ENCODE data around the gene CACNB4.

Gene CACNB4

GRCh38 chr2:152088006-152088405, 10.8 kb downstream of the CACNB4 start:
- DNase-seq (ENCODE audit: low spot score) = no peak

GRCh38 chr2:152086231-152086630, 12.6 kb downstream of the CACNB4 start:
- DNase-seq (ENCODE audit: low spot score) = no peak

DNA sequence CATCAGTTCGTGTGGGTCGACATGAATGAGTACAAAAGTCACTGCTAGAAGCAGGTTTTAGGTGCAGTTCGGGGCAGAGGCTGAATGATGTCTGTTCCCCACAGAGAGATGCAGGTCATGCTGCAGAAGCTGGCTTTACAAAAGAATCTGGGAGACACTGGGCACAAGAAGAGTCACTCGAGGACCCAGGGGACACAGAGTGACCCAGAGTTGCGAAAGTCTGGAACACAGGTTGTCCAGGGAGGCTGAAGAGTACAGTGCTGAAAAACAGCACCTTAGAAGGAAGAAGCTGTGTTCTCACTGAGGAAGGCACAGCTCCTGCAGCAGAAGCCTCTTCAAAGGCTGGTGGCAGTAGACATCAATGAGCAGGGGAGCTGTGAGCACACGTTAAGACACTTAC, 14.8 kb downstream of the CACNB4 start:
- DNase-seq (ENCODE audit: low spot score) = no peak

DNA sequence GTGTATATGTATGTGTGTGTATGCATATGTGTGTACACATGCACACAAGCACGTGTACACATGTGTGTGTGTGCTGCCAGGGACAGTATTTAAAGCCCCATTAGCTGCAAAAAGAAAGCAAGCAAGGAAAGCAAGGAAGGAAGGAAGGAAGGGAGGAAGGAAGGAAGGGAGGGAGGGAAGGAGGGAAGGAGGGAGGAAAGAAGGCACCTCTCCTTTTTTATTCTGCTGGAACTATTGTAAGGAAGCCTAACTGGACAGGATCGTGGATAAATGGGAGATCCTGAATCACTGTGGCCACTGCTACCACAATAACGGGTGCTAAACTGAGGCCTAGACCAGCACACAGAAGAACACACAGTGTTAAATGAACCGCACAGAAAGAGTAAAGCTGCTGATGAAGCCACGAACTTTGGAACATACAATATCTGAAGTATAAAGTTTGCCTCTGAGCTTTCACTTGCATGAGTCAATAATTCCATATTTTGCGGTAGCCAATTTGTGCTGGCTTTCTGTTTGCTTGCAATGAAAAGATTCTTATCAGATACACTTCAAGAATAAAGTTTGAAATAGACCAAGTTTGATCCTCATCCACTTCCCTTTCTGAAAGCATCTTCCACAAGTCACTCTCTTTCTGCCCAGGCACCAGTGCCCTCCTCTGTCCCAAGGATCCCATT, 15.5 kb downstream of the CACNB4 start:
- DNase-seq (ENCODE audit: low spot score) = no peak

DNA sequence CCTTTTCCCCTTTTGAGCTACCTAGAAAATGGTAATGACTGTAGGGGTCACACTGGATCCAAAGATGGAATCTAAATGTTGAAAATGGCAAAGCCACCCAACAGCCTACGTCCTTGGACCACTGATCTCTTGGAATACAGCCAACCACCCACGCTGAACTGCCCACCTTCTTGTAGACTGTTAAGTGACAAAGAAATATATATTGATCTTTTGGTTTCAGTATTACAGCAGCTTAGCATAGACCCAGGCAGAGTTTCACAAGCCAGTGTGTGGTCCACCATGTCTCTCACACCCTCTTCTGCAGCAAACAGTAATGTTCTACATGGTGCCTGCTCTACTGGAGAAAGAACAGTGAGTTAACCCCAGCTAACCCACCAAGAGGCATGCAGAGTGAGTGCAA, 20.2 kb downstream of the CACNB4 start:
- no peak for DNase-seq (ENCODE audit: low spot score)

GRCh38 chr2:152078023-152078422, 20.8 kb downstream of the CACNB4 start:
- DNase-seq (ENCODE audit: low spot score) = no peak

DNA sequence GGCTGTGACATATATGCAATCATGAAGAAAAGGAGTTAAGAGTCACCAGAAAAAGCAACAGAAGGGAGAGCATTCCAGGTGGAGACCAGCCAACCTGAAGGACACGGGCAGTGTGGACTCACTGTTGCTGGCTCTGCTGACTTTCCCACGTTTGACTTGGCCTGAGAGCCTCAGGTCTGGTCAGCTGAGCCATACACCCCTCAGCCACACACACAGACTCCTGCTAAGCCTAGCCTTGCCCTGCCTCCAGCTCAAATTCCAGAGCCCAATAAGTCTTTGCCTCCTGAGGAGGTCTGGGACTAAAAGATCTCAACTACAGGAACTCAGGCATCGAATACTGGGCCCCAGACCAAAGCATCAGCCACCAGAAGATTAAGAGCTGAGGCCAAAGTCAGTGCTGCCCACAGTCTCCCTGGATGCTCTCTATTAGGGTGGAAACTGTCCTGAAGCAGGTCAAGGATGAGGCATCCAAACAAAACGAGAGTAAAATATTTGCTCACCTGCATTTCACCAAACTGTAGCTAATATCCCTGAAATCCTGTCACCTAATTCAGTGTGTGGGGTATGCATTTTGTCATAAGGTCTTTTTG, 23.3 kb downstream of the CACNB4 start:
- no peak for DNase-seq (ENCODE audit: low spot score)

- no peak for DNase-seq (ENCODE audit: low spot score)
Measured at GRCh38 chr2:152072011-152072410, 26.8 kb downstream of the CACNB4 start.

- DNase-seq (ENCODE audit: low spot score) = no peak
Measured at GRCh38 chr2:152071518-152071917, 27.3 kb downstream of the CACNB4 start.

DNA sequence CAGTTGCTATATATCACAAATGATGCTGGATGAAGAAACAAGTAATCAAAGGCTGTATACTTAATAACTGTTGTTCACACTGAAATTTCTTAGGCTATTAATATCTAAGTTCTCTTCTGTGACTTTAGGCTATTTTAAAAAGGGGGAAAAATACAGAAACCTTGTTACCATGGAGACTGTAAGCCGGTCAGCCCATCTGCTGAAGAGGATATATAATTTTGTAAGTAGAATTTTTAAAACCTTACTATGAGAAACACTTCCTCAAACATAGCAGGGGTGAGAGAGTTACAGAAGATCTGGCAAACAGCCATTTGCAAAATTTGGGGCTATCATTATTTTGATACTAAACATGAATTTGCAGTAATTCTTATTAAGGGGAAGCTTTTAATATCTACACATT, 27.8 kb downstream of the CACNB4 start:
- no peak for DNase-seq (ENCODE audit: low spot score)

DNA sequence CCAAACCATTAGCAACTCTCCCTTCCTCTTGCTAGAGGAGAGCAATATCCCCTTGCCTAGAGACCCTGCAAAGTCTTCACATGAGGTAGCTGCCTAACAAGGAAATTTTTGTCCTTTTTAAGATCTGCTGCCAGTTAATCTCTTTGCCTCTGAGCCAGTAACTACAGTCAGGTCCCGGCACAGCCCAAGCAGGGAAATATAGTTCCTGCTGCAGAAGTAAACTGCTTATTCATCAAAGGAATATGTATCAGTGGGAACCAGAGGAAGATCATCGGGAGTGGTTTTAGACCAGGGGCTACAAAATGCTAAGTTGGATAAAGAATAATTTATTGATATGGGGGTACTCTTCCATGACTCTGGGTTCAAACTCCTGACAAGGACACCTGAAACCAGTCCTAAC, 30.6 kb downstream of the CACNB4 start:
- DNase-seq (ENCODE audit: low spot score) = no peak

DNA sequence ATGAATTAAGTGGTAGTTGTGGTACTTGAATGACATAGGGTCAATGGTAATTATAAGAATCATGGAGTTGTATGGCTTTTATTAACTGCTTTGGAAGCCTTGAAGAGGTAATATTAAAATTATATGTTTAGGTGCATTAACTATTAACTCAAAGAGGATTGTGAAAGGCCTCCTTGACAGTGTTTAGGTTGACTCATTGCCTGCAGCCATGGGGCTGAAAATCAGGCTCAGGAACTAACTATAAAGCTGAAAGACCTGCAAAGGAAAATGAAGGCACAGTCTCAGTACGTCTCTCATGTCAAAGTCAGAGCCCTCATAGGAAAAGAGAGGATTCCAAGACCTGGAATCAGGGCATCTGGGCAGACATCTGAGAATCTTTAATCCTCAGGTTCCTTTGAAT, 31.0 kb downstream of the CACNB4 start:
- DNase-seq (ENCODE audit: low spot score) = no peak

GRCh38 chr2:152065945-152066344, 32.9 kb downstream of the CACNB4 start:
- no peak for DNase-seq (ENCODE audit: low spot score)

- DNase-seq (ENCODE audit: low spot score) = no peak
Measured at GRCh38 chr2:152064001-152064400, 34.8 kb downstream of the CACNB4 start.

DNA sequence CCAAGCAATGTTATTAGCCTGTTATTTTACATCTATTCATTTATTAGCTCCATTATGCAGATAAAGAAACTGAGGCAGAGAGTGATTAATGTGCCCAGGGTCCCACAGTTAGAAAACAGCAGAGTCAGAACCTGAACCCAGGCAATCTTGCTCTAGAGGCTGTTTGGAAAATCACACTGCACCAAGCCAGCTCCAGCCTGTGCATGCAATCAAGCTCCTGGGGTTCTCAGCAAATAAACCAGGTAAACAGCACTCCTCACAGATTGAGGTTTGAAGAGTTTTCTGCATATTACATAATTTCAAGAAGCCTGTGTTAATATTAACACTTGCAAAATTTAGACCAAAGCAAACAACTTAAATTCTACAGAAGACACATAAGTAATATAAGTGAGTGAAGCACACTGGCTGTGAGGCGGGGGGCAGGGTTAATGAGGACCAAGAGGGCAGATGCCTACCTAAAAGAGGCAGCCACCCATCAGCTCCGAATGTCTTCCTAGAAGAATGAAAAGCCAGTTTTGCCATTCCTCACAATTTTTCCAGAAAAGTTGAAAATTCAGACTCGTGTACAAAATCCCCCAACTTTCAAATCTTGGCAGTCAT, 35.4 kb downstream of the CACNB4 start:
- no peak for DNase-seq (ENCODE audit: low spot score)

DNA sequence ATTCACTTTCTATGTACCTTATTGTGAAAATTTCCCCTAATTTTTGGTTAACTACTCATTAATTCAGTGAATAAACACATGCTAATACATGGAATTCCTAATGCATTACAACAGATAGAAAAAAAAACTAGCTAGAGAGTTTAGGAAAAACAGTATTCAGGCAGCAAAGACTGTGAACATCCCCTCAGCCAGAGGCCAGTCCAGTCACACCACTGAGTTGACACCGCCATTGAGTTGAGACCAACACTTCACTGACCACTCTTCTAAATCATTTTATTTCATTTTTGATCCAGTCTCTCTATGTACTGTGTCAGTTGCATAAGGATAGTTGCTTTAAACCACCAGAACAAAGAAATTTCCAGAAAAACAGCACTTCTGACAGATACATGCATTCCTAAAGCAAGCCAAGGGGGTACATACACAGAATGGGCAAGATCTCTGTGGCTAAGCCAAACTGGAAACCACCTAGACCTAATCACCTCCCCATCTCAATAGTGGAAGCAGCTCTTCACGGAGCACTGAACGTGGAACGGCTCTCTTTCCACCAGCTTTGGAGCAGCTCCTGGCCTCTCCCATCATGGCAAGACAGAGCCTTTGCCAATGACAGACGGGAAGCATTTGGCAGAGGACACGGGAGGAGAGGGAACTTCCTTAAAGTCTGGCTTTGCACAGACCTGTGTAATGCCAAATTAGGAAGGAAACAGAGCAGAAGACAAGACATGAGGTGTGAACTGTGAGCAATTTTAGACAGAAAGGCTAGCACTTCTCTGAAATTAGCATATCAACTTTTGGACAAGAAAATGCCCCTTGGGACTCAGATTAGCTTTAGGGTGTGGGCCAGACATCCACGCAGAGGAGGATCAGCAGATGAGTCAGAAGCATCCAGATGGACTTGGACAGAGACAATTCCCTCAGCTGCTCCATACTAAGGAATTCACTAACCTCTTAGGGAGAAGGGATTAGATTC, 36.4 kb downstream of the CACNB4 start:
- DNase-seq (ENCODE audit: low spot score) = no peak

DNA sequence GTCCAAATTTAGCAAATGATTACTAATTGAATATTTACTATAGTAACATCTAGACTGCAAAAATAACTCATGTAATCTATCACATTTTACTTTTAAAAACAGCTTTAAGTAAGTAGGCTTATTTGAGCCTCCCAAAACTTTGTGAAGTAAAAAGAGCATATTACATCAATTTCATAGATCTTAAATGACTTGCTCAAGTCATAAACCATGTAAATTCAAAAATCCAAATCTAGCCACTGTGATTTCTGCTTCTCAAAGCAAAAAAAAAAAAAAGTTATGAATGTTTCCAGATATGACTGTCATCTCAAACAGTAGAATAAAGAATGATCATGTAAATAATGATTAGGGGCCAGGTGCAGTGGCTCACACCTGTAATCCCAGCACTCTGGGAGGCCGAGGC, 37.5 kb downstream of the CACNB4 start:
- no peak for DNase-seq (ENCODE audit: low spot score)

DNA sequence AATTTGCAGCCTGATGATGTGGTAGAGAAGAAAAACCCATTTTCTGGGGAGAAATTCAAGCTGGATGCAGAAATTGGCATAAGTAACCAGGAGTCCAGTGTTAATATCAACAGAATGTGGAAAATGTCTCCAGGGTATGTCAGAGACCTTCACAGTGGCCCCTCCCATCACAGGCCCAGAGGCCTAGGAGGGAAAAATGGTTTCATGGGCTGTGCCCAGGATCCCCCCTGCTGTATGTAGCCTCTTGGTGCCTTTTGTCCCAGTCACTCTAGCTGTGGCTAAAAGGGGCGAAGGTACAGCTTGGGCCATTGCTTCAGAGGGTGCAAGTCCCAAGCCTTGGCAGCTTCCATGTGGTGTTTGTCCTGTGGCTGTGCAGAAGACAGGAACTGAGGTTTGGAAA, 40.2 kb downstream of the CACNB4 start:
- no peak for DNase-seq (ENCODE audit: low spot score)

DNA sequence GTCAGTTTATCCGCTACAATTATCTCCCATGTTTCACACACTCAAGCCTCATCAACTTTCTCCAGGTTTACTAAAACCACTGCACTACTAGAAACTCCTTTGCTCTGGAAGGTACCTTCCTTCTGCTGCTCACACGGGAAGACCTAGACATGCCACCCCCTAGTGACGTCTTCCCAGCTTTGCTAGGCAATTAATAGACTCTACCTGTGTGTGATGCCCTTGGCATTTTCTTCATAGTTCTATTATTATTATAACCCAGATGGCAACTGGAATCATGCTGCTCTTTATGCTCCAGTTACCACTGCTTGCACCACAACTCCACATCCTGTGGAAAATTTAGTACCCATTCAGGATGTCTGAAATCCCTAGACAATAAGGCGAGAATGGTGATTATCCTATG, 42.4 kb downstream of the CACNB4 start:
- DNase-seq (ENCODE audit: low spot score) = no peak

GRCh38 chr2:152055366-152056108, 43.3 kb downstream of the CACNB4 start:
- no peak for DNase-seq (ENCODE audit: low spot score)

DNA sequence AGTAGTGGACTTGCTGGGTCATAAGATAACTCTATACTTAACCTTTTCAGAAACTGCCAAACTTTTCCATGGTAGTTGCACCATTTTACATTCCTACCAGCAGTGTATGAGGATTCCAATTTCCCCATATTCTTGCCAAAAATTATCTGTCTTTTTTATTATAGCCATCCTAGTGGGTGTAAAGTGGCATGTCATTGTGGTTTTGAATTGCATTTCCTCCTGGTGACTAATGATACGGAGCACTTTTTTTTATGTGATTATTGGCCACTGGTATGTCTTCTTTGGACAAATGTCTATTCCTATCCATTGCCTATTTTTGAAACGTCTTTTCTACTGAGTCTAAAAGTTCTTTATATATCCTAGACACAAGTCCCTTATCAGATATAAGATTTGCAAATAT, 44.3 kb downstream of the CACNB4 start:
- no peak for DNase-seq (ENCODE audit: low spot score)

- DNase-seq (ENCODE audit: low spot score) = no peak
Measured at GRCh38 chr2:152051436-152051835, 47.4 kb downstream of the CACNB4 start.
